ENCODE data around the gene CCDC38. TPM values are rescaled to one million over a fixed set of nuclear protein-coding genes. Genes with fewer than 3 reads are reported as not detected.

The CCDC38 gene
- total RNA-seq, 1 donor from 2014 or later = 0.32 TPM

DNA sequence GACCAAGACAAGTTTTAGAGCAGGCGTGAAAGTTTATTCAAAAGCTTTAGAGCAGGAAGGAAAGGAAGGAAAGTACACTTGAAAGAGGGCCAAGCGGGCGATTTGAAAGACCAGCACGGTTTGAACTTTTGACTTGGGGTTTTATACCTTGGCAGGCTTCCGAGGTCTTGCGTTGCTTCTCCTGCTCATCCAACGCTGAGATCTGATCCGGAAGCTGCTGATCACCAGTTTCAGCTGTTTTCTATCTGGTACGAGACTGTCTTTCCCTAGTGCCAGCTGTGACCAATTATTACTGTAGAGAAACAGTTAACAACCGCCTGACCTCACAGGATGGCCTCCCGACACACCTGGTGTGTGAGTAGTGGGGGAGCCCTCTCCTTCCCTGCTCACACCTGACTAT, 104.3 kb downstream of the CCDC38 start:
- intact Hi-C loops (cut with micrococcal nuclease) = no loop called here

DNA sequence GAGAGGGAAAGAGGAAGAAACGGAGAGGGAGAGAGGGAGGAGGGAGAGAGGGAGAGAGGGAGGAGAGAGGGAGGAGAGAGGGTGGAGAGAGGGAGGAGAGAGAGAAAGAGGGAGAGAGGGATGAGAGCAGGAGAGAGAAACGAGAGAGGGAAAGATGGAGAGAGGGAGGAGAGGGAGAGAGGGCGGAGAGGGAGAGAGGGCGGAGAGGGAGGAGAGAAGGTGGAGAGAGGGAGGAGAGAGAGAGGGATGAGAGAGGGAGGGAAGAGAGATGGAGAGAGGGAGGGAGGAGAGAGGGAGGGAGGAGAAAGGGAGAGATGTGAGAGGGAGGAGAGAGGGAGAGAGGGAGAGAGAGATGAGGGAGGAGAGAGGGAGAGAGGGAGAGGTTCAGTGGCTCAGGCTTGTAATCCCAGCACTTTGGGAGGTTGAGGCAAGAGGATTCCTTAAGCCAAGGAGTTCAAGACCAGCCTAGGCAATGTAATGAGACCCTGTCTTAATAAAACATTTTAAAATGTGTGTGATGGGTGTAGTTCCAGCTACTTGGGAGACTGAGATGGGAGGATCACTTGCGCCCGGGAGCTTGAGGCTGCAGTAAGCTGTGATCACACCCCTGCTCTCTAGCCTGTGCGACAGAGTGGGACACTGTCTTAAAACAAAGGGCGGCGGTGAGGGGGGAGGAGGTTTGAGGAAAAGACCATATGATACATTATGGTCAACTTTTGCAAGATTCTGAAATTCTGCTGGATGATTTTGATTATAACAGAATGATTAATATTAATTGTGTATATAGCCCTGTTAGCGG, 105.0 kb downstream of the CCDC38 start:
- intact Hi-C loops (cut with micrococcal nuclease) = no loop called here

DNA sequence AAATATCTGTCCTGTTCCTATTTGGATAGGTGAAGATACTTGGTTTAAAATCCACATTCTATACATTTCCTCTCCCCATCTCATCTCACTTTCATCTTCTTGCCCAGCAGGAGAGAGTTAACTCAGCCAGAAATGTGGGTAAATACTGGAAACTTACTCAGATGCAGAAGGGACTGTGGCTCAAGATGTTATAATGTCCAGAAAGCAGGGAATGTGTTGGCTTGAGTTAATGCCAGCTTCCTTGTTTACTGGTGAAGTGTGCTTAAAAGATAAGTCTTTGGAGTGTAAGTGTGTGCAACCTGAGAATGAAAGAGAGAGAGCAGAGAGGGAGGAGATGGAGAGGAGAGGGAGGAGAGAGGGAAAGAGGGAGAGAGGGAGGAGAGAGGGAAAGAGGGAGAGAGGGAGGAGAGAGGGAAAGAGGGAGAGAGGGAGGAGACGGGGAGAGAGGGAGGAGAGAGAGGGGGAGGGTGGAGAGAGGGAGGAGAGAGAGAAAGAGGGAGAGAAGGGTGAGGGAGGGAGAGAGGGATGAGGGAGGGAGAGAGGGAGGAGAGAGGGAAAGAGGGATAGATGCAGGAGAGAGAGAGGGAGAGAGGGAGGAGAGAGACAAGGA, 105.7 kb downstream of the CCDC38 start:
- intact Hi-C loops (cut with micrococcal nuclease) = no loop called here

DNA sequence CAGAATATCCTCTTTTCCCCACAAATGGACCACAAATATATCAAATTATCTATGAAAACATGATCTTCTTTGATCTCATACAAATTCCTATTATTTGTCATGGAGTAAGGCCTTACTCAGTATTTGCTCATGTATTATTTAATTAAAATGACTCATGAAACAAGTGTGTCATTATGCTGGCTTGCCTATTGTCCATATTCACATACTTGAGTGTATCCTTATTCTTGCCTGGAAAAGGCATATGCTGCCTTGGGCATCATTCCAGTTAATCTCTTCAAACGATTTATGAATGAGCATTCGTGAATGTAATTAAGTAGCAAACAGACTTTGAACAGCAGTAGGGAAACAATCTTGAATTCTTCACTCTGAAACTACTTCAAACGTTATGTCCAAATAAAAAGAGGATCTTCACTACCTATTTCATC, 106.2 kb downstream of the CCDC38 start:
- intact Hi-C loops (cut with micrococcal nuclease) = no loop called here

DNA sequence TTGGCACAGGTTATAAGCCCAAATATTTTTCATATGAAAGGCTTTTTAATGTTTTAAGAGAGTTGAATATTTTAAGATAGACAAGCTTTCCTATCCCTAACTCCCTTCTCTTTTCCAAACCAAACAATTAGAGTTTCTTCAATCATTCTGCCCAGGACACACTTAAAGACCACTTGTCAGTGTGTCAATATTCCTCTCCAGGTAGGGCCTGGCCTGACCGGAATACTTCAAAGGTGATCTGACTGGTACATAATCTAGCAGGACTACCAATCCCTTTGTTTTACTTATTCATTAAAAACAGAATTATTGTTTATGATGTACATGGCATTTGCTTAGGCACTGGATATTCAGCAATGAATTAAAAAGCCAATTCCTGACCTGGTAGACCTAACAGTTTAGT, 107.8 kb downstream of the CCDC38 start:
- intact Hi-C loops (cut with micrococcal nuclease) = no loop called here

DNA sequence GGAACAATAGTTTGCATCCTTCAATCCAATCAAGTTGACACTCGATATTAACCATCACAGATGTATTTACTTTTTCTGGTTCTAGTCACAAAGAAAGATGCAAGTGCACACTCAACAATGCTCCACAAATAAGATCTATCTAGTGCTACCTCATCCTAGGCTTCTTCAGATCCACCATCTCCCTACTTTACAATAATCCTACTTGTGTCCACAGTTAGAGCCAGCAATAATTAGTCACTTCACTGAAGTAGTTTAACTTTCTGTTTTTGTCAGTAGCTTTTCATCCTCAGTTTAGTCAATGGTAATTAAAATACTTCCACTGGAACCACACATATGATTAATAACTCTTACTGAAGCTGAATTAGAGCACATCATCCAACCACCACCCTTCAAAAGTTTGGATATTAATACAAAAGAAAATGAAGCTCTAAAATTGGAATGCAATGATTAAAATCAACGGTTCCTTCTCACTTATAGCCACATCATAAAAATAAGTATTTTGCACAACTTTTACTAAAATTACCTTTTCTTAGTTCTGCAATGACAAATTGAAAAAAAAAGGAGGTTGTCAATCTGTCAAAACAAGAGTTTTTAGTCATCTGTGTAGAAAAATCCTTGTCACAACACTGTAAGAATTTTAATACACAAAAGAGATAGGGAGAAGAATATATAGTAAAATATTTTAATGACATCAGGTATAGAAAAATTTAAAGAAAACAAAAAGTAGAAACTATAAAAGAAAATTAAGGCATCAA, 111.9 kb downstream of the CCDC38 start:
- intact Hi-C loops (cut with micrococcal nuclease) = no loop called here

DNA sequence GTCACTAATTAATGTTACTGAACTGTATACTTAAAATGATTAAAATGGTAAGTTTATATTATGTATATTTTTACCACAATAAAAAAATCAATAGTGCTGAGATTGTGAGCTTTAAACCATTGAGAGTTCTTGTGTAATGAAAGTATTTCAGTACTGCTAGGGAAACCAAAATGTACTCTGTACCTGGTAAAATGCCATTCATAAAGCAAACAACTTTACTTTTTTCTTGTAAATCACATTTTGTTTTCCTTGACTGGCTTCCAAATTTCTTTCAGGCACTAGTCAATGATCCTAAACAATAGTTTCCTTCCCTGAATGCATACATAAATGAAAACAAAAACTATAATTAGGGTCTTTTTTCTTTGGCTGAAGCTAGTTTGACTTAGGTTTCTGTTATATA, 113.0 kb downstream of the CCDC38 start:
- intact Hi-C loops (cut with micrococcal nuclease) = no loop called here

DNA sequence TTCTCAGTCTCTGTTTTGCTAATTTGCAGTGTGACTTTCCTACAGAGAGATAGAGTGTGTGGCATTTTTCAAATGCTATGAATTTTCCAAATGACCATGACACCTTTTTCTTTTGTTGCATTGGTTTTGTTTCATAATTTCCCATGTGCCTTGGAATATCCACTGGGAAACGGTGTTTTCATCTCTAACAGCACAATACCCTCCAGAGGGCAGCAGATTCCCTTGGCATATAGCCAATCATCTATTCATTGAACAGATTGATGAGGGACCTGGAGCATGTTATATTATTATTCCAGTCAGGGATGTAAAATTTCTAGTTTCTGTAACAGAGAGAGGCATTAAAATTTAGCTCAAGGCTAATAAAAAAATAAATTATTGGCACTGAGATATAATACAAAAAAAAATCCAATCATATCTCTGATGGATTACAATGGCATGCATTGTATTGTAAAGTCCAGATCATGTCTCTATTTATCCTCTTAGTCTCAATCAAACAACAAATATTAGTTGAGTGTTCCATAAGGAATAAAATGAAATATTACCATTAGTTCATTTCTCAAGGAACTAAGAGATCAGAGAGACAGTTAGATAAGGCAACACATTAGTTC, 122.2 kb downstream of the CCDC38 start:
- intact Hi-C loops (cut with micrococcal nuclease) = no loop called here

Other genes with a start within 250 kb of the CCDC38 start
- not detected in 2 replicates for gene NTN4, start 151.8 kb downstream of the CCDC38 start, total RNA-seq
- gene SNRPF, start 83.7 kb downstream of the CCDC38 start, total RNA-seq = 36.7 and 38.5 TPM in 2 replicates
- 0.10 and 1.8 TPM in 2 replicates for gene AMDHD1, start 717 bp upstream of the CCDC38 start, total RNA-seq
- gene HAL, start 53.7 kb upstream of the CCDC38 start, total RNA-seq = 1.0 and 1.5 TPM in 2 replicates
- 47.3 and 50.1 TPM in 2 replicates for gene LTA4H, start 93.0 kb upstream of the CCDC38 start, total RNA-seq